Fibroblast of mammary gland (primary cell): ENCODE measurements around the gene MYLK4.

Experiments used
- DNase-seq: peaks from one replicate; pipeline ENCODE4 v3.0.0-alpha.2; 2010; ENCODE audit warnings: low read depth
- H3K4me3 ChIP-seq: 2 replicates; pipeline ENCODE4 v1.5.1; 2011; ENCODE audit warnings: low read depth, mild to moderate bottlenecking, low read length, moderate library complexity; ENCODE audit not compliant: control insufficient read depth
- TF ChIP-seq, protein P1 (sequence below): conservative IDR thresholded peaks from 2 replicates; pipeline ENCODE4 v1.5.1; 2011; ENCODE audit warnings: low read depth, low read length, inconsistent platforms; ENCODE audit not compliant: control insufficient read depth, insufficient read depth

MYLK4 gene

DNA sequence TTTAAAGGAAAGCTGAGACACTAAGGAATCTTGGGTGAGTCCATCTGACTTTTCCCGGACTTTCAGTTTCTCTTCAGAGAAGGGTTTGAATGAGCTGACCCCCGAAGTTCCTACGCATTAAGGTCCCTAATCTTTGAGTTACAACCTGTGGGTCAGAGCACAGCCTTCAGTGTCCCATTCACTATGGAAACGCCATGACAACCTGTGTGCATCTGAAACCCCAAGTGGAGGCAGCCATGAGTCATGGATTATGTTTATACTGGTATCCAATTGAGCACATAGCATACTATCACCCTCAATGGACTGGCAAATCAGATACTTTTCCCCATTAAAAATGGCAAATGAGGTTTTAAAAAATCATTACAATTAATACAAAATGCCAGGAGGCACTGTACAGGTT is 11.4 kb downstream of the MYLK4 start:
- DNase-seq = peak; percentile 69
- H3K4me3 ChIP-seq = no peak overlapping the region
- TF ChIP-seq, protein P1, sequence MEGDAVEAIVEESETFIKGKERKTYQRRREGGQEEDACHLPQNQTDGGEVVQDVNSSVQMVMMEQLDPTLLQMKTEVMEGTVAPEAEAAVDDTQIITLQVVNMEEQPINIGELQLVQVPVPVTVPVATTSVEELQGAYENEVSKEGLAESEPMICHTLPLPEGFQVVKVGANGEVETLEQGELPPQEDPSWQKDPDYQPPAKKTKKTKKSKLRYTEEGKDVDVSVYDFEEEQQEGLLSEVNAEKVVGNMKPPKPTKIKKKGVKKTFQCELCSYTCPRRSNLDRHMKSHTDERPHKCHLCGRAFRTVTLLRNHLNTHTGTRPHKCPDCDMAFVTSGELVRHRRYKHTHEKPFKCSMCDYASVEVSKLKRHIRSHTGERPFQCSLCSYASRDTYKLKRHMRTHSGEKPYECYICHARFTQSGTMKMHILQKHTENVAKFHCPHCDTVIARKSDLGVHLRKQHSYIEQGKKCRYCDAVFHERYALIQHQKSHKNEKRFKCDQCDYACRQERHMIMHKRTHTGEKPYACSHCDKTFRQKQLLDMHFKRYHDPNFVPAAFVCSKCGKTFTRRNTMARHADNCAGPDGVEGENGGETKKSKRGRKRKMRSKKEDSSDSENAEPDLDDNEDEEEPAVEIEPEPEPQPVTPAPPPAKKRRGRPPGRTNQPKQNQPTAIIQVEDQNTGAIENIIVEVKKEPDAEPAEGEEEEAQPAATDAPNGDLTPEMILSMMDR = no peak

DNA sequence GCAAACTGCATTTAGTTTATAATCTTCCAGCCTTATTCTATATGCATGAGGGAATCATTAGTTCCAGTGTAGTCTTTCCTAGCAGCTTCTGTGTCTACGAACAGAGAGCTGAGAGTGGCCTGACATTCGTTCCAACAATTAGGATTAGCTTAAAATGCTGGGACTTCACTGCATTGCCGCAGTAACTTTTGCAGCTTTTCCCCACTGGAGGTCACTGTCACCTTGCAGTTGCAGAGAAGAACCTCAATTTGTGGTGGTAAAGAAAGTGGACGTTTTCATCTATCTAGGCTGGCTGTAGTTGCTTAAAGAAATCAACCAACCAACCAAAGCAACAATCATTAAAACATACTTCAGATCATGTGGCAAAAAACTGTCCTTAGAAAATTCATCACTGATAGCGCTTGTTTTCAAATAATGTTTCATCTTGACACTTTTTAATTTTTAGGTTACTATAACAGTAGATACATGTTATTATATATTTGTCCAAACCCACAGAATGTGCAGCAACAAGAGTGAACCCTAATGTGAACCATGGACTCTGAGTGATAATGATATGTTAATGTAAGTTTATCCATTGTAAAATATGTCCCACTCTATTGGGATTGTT is 12.2 kb downstream of the MYLK4 start:
- peak; percentile 56 for DNase-seq
- TF ChIP-seq, protein P1 = peak; percentile 78

DNA sequence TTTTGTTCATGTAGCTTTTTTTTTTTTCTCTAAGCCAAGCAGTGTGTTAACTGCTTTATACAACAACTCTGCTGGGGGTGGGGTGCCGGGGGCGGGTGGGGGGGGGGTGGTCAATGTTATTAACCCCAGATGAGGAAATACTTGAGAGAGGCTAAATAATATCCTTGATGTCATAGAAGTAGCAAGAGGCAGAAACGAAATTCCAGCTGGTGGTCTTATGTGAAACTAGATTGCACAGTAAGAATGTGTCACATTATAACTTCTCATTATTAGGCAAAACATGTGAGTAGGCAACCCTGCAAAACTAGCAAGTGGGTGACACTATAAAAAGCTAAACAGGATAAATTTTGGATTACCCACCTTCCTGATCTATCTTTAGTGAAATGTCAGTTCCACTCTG is 12.8 kb downstream of the MYLK4 start:
- no peak for DNase-seq
- TF ChIP-seq, protein P1 = no peak
- H3K4me3 ChIP-seq = no peak overlapping the region

More for the DNA sequence above, 12.2 kb downstream of the MYLK4 start:
- H3K4me3 ChIP-seq = no peak overlapping the region

DNA sequence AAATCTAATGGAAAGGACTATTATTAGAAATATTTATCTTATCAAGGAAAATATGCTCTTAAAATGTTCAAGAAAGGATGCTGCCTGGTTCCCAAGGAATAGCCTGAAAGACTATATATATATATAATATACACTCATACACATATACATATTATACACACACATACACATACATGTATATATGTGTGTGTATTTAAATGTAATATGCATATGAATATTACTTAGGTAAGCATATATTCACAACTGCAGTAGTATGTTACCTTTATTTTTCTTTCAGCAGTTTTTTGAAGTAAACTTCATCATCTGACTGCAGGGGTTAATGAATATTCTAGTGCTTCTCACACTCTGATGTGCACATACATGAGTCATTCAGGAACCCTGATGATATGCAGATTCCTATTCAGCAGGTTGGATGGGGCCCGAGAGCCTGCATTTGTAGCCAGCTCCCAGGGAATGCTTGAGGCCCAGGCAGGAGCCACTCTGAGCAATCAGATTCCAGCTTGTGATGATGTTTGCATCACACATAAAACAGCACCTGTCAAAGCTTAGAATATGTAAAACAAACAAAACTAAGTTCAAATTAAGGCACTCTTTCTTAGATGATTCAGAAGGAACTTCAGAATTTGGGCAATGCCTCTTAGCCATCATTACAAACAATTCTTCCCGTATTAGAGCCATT is 16.1 kb downstream of the MYLK4 start:
- H3K4me3 ChIP-seq = no peak overlapping the region
- no peak for DNase-seq
- TF ChIP-seq, protein P1 = no peak

DNA sequence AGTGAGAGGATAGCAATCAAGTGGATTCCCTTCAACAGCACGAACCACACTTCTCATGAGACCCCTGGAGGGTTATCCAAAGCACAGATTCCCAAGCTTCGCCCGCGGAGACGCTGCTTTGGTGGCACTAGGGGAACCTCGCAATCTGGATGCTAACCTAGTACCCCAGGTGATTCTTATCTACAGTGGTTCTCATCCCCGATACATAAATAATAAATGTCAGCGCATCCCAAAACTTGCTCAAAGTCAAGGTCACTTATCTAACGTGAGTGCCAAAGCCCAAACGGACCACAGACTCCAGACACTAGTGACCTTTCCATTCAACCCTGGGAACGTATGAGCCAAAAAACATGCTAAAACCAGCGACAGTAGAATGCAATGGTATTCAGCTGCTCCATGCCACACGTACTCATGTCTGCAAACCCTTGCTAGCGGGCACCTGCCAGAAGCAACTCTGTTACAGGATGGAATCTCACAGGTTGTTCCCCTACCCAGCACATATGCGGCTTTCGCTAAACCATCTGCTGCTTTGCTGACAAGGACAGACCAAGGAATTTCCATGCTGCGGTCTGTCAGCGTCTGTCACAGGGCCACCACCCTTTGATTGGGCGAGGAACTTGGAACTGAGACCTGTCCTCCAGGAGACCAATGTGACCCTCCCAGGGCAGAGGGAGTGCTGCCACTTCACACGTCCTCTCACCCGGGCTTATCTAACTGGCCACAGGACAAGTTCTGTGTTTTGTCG is 16.8 kb downstream of the MYLK4 start:
- no peak for DNase-seq
- H3K4me3 ChIP-seq = no peak overlapping the region
- TF ChIP-seq, protein P1 = no peak

DNA sequence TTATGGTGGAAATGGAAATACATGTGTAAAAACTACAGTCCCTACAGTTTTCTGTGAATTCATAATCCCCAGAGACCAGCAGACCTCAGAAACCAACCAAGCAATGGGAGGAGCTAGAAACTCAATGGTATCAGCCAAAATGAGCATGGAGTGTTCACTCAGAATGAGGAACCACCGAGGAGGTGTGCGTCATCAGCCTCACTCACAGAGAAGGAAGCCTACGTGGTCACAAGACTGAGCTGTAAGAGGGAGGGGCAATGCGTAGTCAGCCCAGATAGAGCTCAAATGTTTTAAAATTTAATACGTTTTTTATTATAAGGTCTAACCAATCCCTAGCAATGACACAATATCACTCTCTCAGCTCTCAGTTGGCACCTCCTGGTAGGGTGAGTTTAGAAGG is 17.4 kb downstream of the MYLK4 start:
- H3K4me3 ChIP-seq = no peak overlapping the region
- DNase-seq = peak; percentile 63
- TF ChIP-seq, protein P1 = no peak
